Epithelial cell of proximal tubule (primary cell): ENCODE results near the gene PHF2. TPM values are rescaled to one million over a fixed set of nuclear protein-coding genes. Genes with fewer than 3 reads are reported as not detected.

Source experiments
- DNase-seq: peaks from one replicate; pipeline ENCODE4 v3.0.0-alpha.2; 2011; ENCODE audit warnings: low read depth
- H3K4me3 ChIP-seq: 2 replicates; pipeline ENCODE4 v1.5.1; 2011; ENCODE audit warnings: low read depth, mild to moderate bottlenecking, low read length
- CTCF ChIP-seq: conservative IDR thresholded peaks from 2 replicates; pipeline ENCODE4 v1.5.1; 2012; ENCODE audit warnings: low read depth, mild to moderate bottlenecking, low read length
- total RNA-seq: library from RNA; depleted of rRNA; stranded (reverse); fragments of >200 nt; gene quantifications from 2 replicates; pipeline ENCODE4 v1.2.3, GENCODE V29; 2015

PHF2 gene
- total RNA-seq, 1 donor from 2014 or later = 11.4 TPM

GRCh38 chr9:93660352-93661046 is 84.1 kb downstream of the PHF2 start:
- no peak for DNase-seq
- H3K4me3 ChIP-seq = no peak overlapping the region
- peak; percentile 9 for TF ChIP-seq CTCF

GRCh38 chr9:93661591-93661990 is 85.2 kb downstream of the PHF2 start:
- no peak for TF ChIP-seq CTCF
- DNase-seq = no peak
- H3K4me3 ChIP-seq = no peak overlapping the region

- TF ChIP-seq CTCF = no peak
- no peak for DNase-seq
- no peak overlapping the region for H3K4me3 ChIP-seq
Measured at GRCh38 chr9:93662016-93662638, 85.7 kb downstream of the PHF2 start.

GRCh38 chr9:93662952-93663572 is 86.7 kb downstream of the PHF2 start:
- no peak for TF ChIP-seq CTCF
- DNase-seq = no peak
- H3K4me3 ChIP-seq = no peak overlapping the region

GRCh38 chr9:93663877-93664548 is 87.6 kb downstream of the PHF2 start:
- TF ChIP-seq CTCF = no peak
- DNase-seq = no peak

GRCh38 chr9:93664549-93665120 is 88.3 kb downstream of the PHF2 start:
- no peak overlapping the region for H3K4me3 ChIP-seq
- no peak for TF ChIP-seq CTCF
- no peak for DNase-seq

More at GRCh38 chr9:93663877-93664548, 87.6 kb downstream of the PHF2 start:
- H3K4me3 ChIP-seq = no peak overlapping the region
